ENCODE results near the gene ATP10A.

ATP10A gene

GRCh38 chr15:25641762-25642161, 221.4 kb downstream of the ATP10A start:
- TF ChIP-seq CTCF (IDR thresholded peaks at IDR 0.05), result no peak

GRCh38 chr15:25641361-25641760, 221.8 kb downstream of the ATP10A start:
- no peak for TF ChIP-seq CTCF (IDR thresholded peaks at IDR 0.05)

- no peak for TF ChIP-seq CTCF (IDR thresholded peaks at IDR 0.05)
These were observed 222.7 kb downstream of the ATP10A start for GRCh38 chr15:25640381-25640780.

- TF ChIP-seq CTCF (IDR thresholded peaks at IDR 0.05), result no peak
These were observed 227.9 kb downstream of the ATP10A start for GRCh38 chr15:25635191-25635590.

- TF ChIP-seq CTCF (IDR thresholded peaks at IDR 0.05), result no peak
These were observed 229.3 kb downstream of the ATP10A start for GRCh38 chr15:25633862-25634261.

- TF ChIP-seq CTCF (IDR thresholded peaks at IDR 0.05), result no peak
These were observed 231.2 kb downstream of the ATP10A start for GRCh38 chr15:25631971-25632370.

Measured in LNCAP (cell line).